RWPE2 (cell line): ENCODE results near the gene CTSH.
"Not testable (repeated sequence)": the region's sequence is repeated elsewhere in the genome, so short reads cannot be mapped to it uniquely, and the experiment has no call there.

Source experiments
- ATAC-seq: fragments of 200-7000 bp; cut with Tn5 transposase; 3 replicates; pipeline ENCODE4 v1.9.1; 2021; ENCODE audit warnings: low read depth
- DNase-seq: peaks from one replicate; pipeline ENCODE4 v3.0.0-alpha.2; 2020; ENCODE audit warnings: low spot score
- H3K27ac ChIP-seq: fragments of 450-650 bp; 2 replicates; pipeline ENCODE4 v1.5.1; 2017; ENCODE audit warnings: mild to moderate bottlenecking; ENCODE audit not compliant: poor library complexity, severe bottlenecking
- H3K27me3 ChIP-seq: fragments of 250-450 bp; sonication (Bioruptor Pico); 2 replicates; pipeline ENCODE4 v1.5.1; 2021; ENCODE audit warnings: mild to moderate bottlenecking, moderate library complexity; ENCODE audit not compliant: insufficient read depth, poor library complexity, severe bottlenecking
- H3K36me3 ChIP-seq: fragments of 250-450 bp; sonication (Bioruptor Pico); 2 replicates; pipeline ENCODE4 v1.5.1; 2020; ENCODE audit warnings: low read depth, mild to moderate bottlenecking, moderate library complexity
- H3K4me1 ChIP-seq: fragments of 250-450 bp; sonication (Bioruptor Pico); 2 replicates; pipeline ENCODE4 v1.5.1; 2021; ENCODE audit warnings: mild to moderate bottlenecking, moderate library complexity; ENCODE audit not compliant: insufficient read depth, poor library complexity, severe bottlenecking
- H3K4me3 ChIP-seq: fragments of 250-450 bp; sonication (Bioruptor Pico); 2 replicates; pipeline ENCODE4 v1.5.1; 2021; ENCODE audit warnings: mild to moderate bottlenecking, moderate library complexity; ENCODE audit not compliant: severe bottlenecking
- H3K9me3 ChIP-seq: fragments of 250-450 bp; sonication (Bioruptor Pico); 2 replicates; pipeline ENCODE4 v1.5.1; 2021; ENCODE audit warnings: mild to moderate bottlenecking, moderate library complexity; ENCODE audit not compliant: severe bottlenecking
- CTCF ChIP-seq: fragments of 450-650 bp; IDR thresholded peaks from one replicate; pipeline ENCODE4 v1.5.1; 2017; ENCODE audit warnings: mild to moderate bottlenecking, moderate library complexity; ENCODE audit not compliant: poor library complexity, severe bottlenecking

The CTSH gene

GRCh38 chr15:78873793-78874765, 70.8 kb downstream of the CTSH start:
- DNase-seq (no peak), ATAC-seq (no peak)
- Histone ChIP-seq H3K4me3 (peak overlapping the region; percentile 90), H3K36me3 (peaks cover 33% of the 10 kb centered on the region), H3K4me1 (peaks cover 39% of the 10 kb centered on the region), H3K27me3 (no peaks in the 10 kb centered on the region), H3K27ac (peak overlapping the region; percentile 94), H3K9me3 (no peaks in the 10 kb centered on the region)
- peak; percentile 72 for TF ChIP-seq CTCF

GRCh38 chr15:78872972-78873792, 71.7 kb downstream of the CTSH start:
- peaks cover 24% of the 10 kb centered on the region for H3K36me3 ChIP-seq
- DNase-seq (peak; percentile 94), ATAC-seq (peak; percentile 75)
- no peaks in the 10 kb centered on the region for H3K9me3 ChIP-seq
- no peaks in the 10 kb centered on the region for H3K27me3 ChIP-seq
- peak; percentile 88 for TF ChIP-seq CTCF
- H3K4me3 ChIP-seq = peak overlapping the region; percentile 90
- H3K4me1 ChIP-seq = peaks cover 30% of the 10 kb centered on the region
- peak overlapping the region; percentile 94 for H3K27ac ChIP-seq

- DNase-seq = peak; percentile 99
- TF ChIP-seq CTCF = no peak
Observed at GRCh38 chr15:78872155-78872971, 72.5 kb downstream of the CTSH start, which contains the start of gene MORF4L1. Gene MORF4L1 (plus strand): TSS chr15:78872890. CDS start chr15:78873018, 128 bp downstream.

GRCh38 chr15:78871483-78872127, 73.2 kb downstream of the CTSH start:
- peaks cover 14% of the 10 kb centered on the region for H3K36me3 ChIP-seq
- H3K9me3 ChIP-seq, DNase-seq, ATAC-seq, H3K27ac ChIP-seq, H3K4me3 ChIP-seq, H3K27me3 ChIP-seq: not testable (repeated sequence)
- peaks cover 18% of the 10 kb centered on the region for H3K4me1 ChIP-seq

More at GRCh38 chr15:78872155-78872971, 72.5 kb downstream of the CTSH start, which contains the start of gene MORF4L1:
- H3K27me3 ChIP-seq = no peaks in the 10 kb centered on the region
- H3K36me3 ChIP-seq = peaks cover 16% of the 10 kb centered on the region
- H3K4me3 ChIP-seq = peak within 1 kb of the TSS; percentile 90
- H3K27ac ChIP-seq = peak within 1 kb of the TSS; percentile 94
- H3K9me3 ChIP-seq = no peaks in the 10 kb centered on the region
- peak; percentile 90 for ATAC-seq
- H3K4me1 ChIP-seq = peaks cover 22% of the 10 kb centered on the region
